B cell (primary cell): Measurements from ENCODE around the gene BMPR1A. TPM values are rescaled to one million over a fixed set of nuclear protein-coding genes. Genes with fewer than 3 reads are reported as not detected.

Source experiments
- ATAC-seq: fragments of 200-7000 bp; cut with Tn5 transposase; one replicate; pipeline ENCODE4 v1.10.0; 2021; ENCODE audit warnings: low read depth, mild to moderate bottlenecking, moderate number of reproducible peaks, moderate library complexity
- CTCF ChIA-PET: fragments of 350-600 bp; sonication (Branson Sonifier 250); formaldehyde crosslinking; loops from one replicate; lab custom pipeline; 2021; ENCODE audit warnings: antibody characterized with exemption, inconsistent platforms; lab: Charles Lee
- POLR2A ChIA-PET: fragments of 350-600 bp; sonication (Branson Sonifier 250); formaldehyde crosslinking; loops from one replicate; lab custom pipeline; 2021; ENCODE audit warnings: antibody characterized with exemption; lab: Charles Lee
- DNase-seq: peaks from one replicate; pipeline ENCODE4 v3.0.0; 2013
- H2AFZ ChIP-seq: 2 replicates; pipeline ENCODE4 v1.6.1; 2012; ENCODE audit warnings: mild to moderate bottlenecking, low read depth, low read length; ENCODE audit not compliant: insufficient read depth, poor library complexity, severe bottlenecking
- H3K27ac ChIP-seq, 2 donors: 1 replicate in 1 of 2; 2 replicates in 1 of 2; pipeline ENCODE4 v1.5.1; 2012 to 2013; ENCODE audit warnings: low read length in 2 of 2, mild to moderate bottlenecking in 2 of 2, moderate library complexity in 1 of 2
- H3K27me3 ChIP-seq, 4 experiments: fragments of 200-600 bp in 1 of 4; sonication (generic) in 1 of 4; replicated peaks in 1 of 4; 1 replicate in 2 of 4; 2 replicates in 2 of 4; pipeline versions ENCODE4 v1.6.1 to v1.7.0; 2013 to 2016; ENCODE audit warnings: low read length in 3 of 4, mild to moderate bottlenecking in 2 of 4, mixed read lengths in 1 of 4, moderate library complexity in 1 of 4; ENCODE audit not compliant: insufficient read depth in 4 of 4, control insufficient read depth in 3 of 4; ENCODE audit errors: control extremely low read depth in 1 of 4
- H3K36me3 ChIP-seq, 2 experiments: replicated peaks in 1 of 2; 1 replicate in 1 of 2; 2 replicates in 1 of 2; pipeline versions ENCODE4 v1.6.1 to v1.7.1; 2013; ENCODE audit warnings: low read length in 1 of 2; ENCODE audit not compliant: insufficient read depth in 2 of 2, control insufficient read depth in 1 of 2; ENCODE audit errors: control extremely low read depth in 1 of 2, extremely low read depth in 1 of 2
- H3K4me1 ChIP-seq, 2 donors: fragments of 200-600 bp in 1 of 2; sonication (generic) in 1 of 2; 1 replicate in 1 of 2; 2 replicates in 1 of 2; pipeline versions ENCODE4 v1.5.1 to v1.6.1; 2013 to 2017; ENCODE audit warnings: low read length in 2 of 2; ENCODE audit not compliant: control insufficient read depth in 2 of 2, insufficient read depth in 2 of 2
- H3K4me2 ChIP-seq: replicated peaks from 2 replicates; pipeline ENCODE3; 2012; ENCODE audit warnings: mild to moderate bottlenecking, low read depth, low read length; ENCODE audit not compliant: poor library complexity, severe bottlenecking
- H3K4me3 ChIP-seq, 5 experiments: fragments of 200-600 bp in 1 of 5; sonication (generic) in 1 of 5; 1 replicate in 3 of 5; 2 replicates in 2 of 5; pipeline versions ENCODE4 v1.5.1 to v1.7.0; 2011 to 2016; ENCODE audit warnings: low read length in 4 of 5, mild to moderate bottlenecking in 4 of 5, low read depth in 2 of 5, control low read depth in 1 of 5, moderate library complexity in 1 of 5; ENCODE audit not compliant: insufficient read depth in 1 of 5; ENCODE audit errors: control extremely low read depth in 1 of 5, extremely low read depth in 1 of 5
- H3K79me2 ChIP-seq: fragments of 200-600 bp; sonication (generic); one replicate; pipeline ENCODE4 v1.6.0; 2016; ENCODE audit warnings: low read length; ENCODE audit not compliant: control insufficient read depth, insufficient read depth
- H3K9ac ChIP-seq: fragments of 200-600 bp; sonication (generic); 2 replicates; pipeline ENCODE4 v1.6.1; 2017; ENCODE audit warnings: mild to moderate bottlenecking, low read length, moderate library complexity
- H3K9me3 ChIP-seq, 3 donors: one replicate each; pipeline versions ENCODE4 v1.6.1 to v1.7.1; 2013; ENCODE audit warnings: low read length in 2 of 3; ENCODE audit not compliant: control insufficient read depth in 2 of 3, insufficient read depth in 1 of 3; ENCODE audit errors: control extremely low read depth in 1 of 3
- H4K20me1 ChIP-seq: 2 replicates; pipeline ENCODE4 v1.6.0; 2012; ENCODE audit warnings: mild to moderate bottlenecking, low read length; ENCODE audit not compliant: insufficient read depth, control insufficient read depth, poor library complexity, severe bottlenecking
- H3K27ac Mint-ChIP-seq: one replicate; pipeline ENCODE4 v1.8.0; 2021; ENCODE audit warnings: mixed read lengths
- H3K27me3 Mint-ChIP-seq: one replicate; pipeline ENCODE4 v1.8.0; 2021; ENCODE audit warnings: mixed read lengths
- H3K4me1 Mint-ChIP-seq: one replicate; pipeline ENCODE4 v1.8.0; 2021; ENCODE audit warnings: mixed read lengths
- H3K4me3 Mint-ChIP-seq: one replicate; pipeline ENCODE4 v1.8.0; 2021; ENCODE audit warnings: mixed read lengths
- H3K9me3 Mint-ChIP-seq: one replicate; pipeline ENCODE4 v1.8.0; 2022; ENCODE audit warnings: mixed read lengths; ENCODE audit not compliant: insufficient read depth
- EZH2 ChIP-seq: IDR thresholded peaks from 2 replicates; pipeline ENCODE4 v1.6.1; 2012; ENCODE audit warnings: borderline replicate concordance, low read depth, mild to moderate bottlenecking, moderate library complexity, low read length; ENCODE audit not compliant: insufficient read depth, poor library complexity, severe bottlenecking
- WGBS: methylation state at CpG from one replicate; pipeline ENCODE4 v1.1.5; 2013; ENCODE audit warnings: missing lambda C conversion rate; ENCODE audit not compliant: insufficient coverage; 5-methylcytosine and 5-hydroxymethylcytosine counted together
- intact Hi-C: fragments of 100-400 bp; cut with micrococcal nuclease; formaldehyde crosslinking; loops from one replicate; pipeline ENCODE4 v1.10.0; 2022
- polyA plus RNA-seq: library from polyadenylated mRNA; depleted of rRNA; stranded (reverse); fragments of >200 nt; gene quantifications from 2 replicates; pipeline ENCODE4 v1.2.3, GENCODE V29; 2012
- total RNA-seq, 2 donors: library from RNA; stranded (reverse); fragments of 120-200 nt in 1 of 2; gene quantifications; 1 replicate in 1 of 2; 2 replicates in 1 of 2; pipeline versions ENCODE4 v1.2.3 to v1.2.4, GENCODE V29; 2013 to 2022
- TF ChIP-seq, protein P1 (sequence below): fragments of 200-600 bp; IDR thresholded peaks from one replicate; pipeline ENCODE4 v1.8.0; 2022; ENCODE audit warnings: antibody characterized with exemption, mild to moderate bottlenecking

BMPR1A gene
- total and polyA plus RNA-seq, 2 donors (not counting 1 experiment from before 2014, with no cell fraction given): 1.9 to 15.1 TPM

DNA sequence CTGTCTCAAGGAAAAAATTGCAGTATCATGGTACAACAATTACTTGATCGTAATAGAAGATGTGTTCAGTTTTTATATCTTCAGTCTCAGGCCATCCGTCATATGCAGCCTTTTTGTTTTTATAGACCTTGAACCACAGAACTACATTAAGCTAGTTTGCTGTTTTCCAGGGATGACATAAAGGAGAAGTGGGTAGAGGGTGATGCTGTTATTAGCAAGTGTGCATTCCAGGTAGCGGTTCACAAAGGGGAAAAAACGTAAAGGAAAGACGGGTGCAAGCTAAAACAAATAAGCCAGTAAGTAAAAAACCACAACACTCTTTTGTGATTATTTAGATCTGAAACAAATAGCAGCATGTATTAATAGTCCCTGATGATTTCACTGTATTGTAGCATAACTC, 71.7 kb downstream of the BMPR1A start:
- Mint-ChIP-seq H3K4me1 (peaks cover 2% of the 10 kb centered on the region), H3K27me3 (peaks cover 4% of the 10 kb centered on the region), H3K9me3 (no peaks in the 10 kb centered on the region), H3K27ac (no peak overlapping the region), H3K4me3 (no peak overlapping the region)
- H3K4me1 ChIP-seq: no peaks in the 10 kb centered on the region
- H3K27ac ChIP-seq: no peak overlapping the region
- no peak overlapping the region for H2AFZ ChIP-seq
- TF ChIP-seq, protein P1, sequence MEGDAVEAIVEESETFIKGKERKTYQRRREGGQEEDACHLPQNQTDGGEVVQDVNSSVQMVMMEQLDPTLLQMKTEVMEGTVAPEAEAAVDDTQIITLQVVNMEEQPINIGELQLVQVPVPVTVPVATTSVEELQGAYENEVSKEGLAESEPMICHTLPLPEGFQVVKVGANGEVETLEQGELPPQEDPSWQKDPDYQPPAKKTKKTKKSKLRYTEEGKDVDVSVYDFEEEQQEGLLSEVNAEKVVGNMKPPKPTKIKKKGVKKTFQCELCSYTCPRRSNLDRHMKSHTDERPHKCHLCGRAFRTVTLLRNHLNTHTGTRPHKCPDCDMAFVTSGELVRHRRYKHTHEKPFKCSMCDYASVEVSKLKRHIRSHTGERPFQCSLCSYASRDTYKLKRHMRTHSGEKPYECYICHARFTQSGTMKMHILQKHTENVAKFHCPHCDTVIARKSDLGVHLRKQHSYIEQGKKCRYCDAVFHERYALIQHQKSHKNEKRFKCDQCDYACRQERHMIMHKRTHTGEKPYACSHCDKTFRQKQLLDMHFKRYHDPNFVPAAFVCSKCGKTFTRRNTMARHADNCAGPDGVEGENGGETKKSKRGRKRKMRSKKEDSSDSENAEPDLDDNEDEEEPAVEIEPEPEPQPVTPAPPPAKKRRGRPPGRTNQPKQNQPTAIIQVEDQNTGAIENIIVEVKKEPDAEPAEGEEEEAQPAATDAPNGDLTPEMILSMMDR: no peak
- no peak for TF ChIP-seq EZH2
- H4K20me1 ChIP-seq: no peaks in the 10 kb centered on the region
- no peaks in the 10 kb centered on the region for H3K27me3 ChIP-seq
- DNase-seq (no peak), ATAC-seq (no peak)
- ChIA-PET CTCF (interaction anchor here (0.6 kb wide), 1 partner anchor 9 kb away, joined by 3 read pairs; no protein-coding TSS in a partner anchor), POLR2A (no interaction called here)
- no peak overlapping the region for H3K9ac ChIP-seq
- intact Hi-C loops: no loop called here
- no peak overlapping the region for H3K4me3 ChIP-seq
- no CpG with 5 or more reads among the region's 5 CpGs for WGBS
- H3K9me3 ChIP-seq: peaks cover 0 to 1% (median 0%) of the 10 kb centered on the region in 3 donors
- H3K4me2 ChIP-seq: no peak overlapping the region
- H3K79me2 ChIP-seq: no peaks in the 10 kb centered on the region
- H3K36me3 ChIP-seq: no peaks in the 10 kb centered on the region

DNA sequence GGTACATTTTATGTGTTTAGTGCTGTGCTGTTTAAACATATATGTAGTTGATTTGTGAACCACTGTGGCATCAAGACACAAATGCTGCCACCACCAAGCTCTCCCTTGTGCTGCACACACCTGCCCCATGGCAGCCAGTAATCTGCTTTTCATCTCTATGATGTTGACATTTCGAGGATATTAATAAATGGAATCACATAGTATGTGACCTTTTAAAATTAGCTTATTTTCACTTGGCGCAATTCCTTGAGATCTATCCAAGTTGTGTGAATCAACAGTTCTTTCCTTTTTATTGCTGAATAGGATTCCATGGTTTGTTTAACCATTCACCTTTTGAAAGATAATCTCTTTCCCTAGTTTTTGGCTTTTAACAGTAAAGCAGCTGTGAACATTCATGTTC, 73.1 kb downstream of the BMPR1A start:
- H3K4me1 Mint-ChIP-seq: no peaks in the 10 kb centered on the region
- H3K79me2 ChIP-seq: no peaks in the 10 kb centered on the region

More for the DNA sequence above, 73.1 kb downstream of the BMPR1A start:
- H3K36me3 ChIP-seq: no peaks in the 10 kb centered on the region
- H3K4me3 ChIP-seq: no peak overlapping the region
- no peak overlapping the region for H3K9ac ChIP-seq
- no peak overlapping the region for H3K4me3 Mint-ChIP-seq
- H3K9me3 Mint-ChIP-seq: no peaks in the 10 kb centered on the region
- H3K27me3 ChIP-seq: no peaks in the 10 kb centered on the region
- peaks cover 0 to 1% (median 0%) of the 10 kb centered on the region in 3 donors for H3K9me3 ChIP-seq
- ATAC-seq: no peak
- H3K27ac Mint-ChIP-seq: no peak overlapping the region
- H2AFZ ChIP-seq: no peak overlapping the region
- CTCF ChIA-PET: no interaction called here
- H3K4me1 ChIP-seq: no peaks in the 10 kb centered on the region
- DNase-seq: no peak
- intact Hi-C loops: no loop called here
- no peak overlapping the region for H3K4me2 ChIP-seq
- WGBS: no CpG with 5 or more reads among the region's 2 CpGs
- TF ChIP-seq, protein P1: no peak
- no peak for TF ChIP-seq EZH2
- no peaks in the 10 kb centered on the region for H3K27me3 Mint-ChIP-seq
- POLR2A ChIA-PET: no interaction called here
- H4K20me1 ChIP-seq: no peaks in the 10 kb centered on the region
- H3K27ac ChIP-seq: no peak overlapping the region
